Right lobe of liver (tissue), 6 donors: ENCODE data around the gene BOD1. TPM values are rescaled to one million over a fixed set of nuclear protein-coding genes. Genes with fewer than 3 reads are reported as not detected.
A peak's percentile ranks its signal among the peaks of the same experiment; 100 is the strongest.

Experiments
- ATAC-seq, 4 donors: fragments of 200-7000 bp; cut with Tn5 transposase; one replicate each; pipeline ENCODE4 v1.9.1; 2020; ENCODE audit warnings: mild to moderate bottlenecking in 4 of 4, moderate library complexity in 4 of 4
- DNase-seq, 3 donors: peaks; one replicate each; pipeline ENCODE4 v3.0.0-alpha.2; 2020
- H3K27ac ChIP-seq, 3 donors: fragments of 200-600 bp; one replicate each; pipeline ENCODE4 v1.8.0; 2022
- H3K27me3 ChIP-seq, 2 donors: fragments of 200-600 bp; one replicate each; pipeline ENCODE4 v1.8.0; 2022
- H3K36me3 ChIP-seq, 4 donors: fragments of 200-600 bp; sonication (generic) in 1 of 4; one replicate each; pipeline versions ENCODE4 v1.5.1 to v1.8.0; 2017 to 2022; ENCODE audit warnings: control low read depth in 1 of 4
- H3K4me1 ChIP-seq, 4 donors: fragments of 200-600 bp; sonication (generic) in 1 of 4; one replicate each; pipeline versions ENCODE4 v1.5.1 to v1.8.0; 2017 to 2022; ENCODE audit warnings: control low read depth in 1 of 4
- H3K4me3 ChIP-seq, 3 donors: fragments of 200-600 bp; one replicate each; pipeline ENCODE4 v1.8.0; 2022
- H3K9me3 ChIP-seq, 4 donors: fragments of 200-600 bp; sonication (generic) in 1 of 4; one replicate each; pipeline versions ENCODE4 v1.5.1 to v1.8.0; 2017 to 2022; ENCODE audit warnings: control low read depth in 1 of 4
- POLR2A ChIP-seq: fragments of 450-650 bp; IDR thresholded peaks from one replicate; pipeline ENCODE4 v1.6.1; 2017; ENCODE audit warnings: antibody characterized with exemption, mild to moderate bottlenecking
- WGBS: methylation state at CpG from one replicate; pipeline ENCODE4 v1.1.6; 2018; ENCODE audit warnings: low coverage, low lambda C conversion rate; ENCODE audit not compliant: insufficient coverage; ENCODE audit errors: missing lambda C conversion rate; 5-methylcytosine and 5-hydroxymethylcytosine counted together
- intact Hi-C, 2 donors: fragments of 100-400 bp; cut with DNase I; formaldehyde crosslinking; loops; one replicate each; pipeline versions ENCODE4 v1.11.2 to v1.14.1; 2022
- total RNA-seq, 6 experiments: library from RNA; depleted of rRNA in 2 of 6; stranded (reverse); fragments of >200 nt in 2 of 6; fragmentation: NEBNext Ultra II Directional in 3 of 6; extraction: Animal tissue kit (Norgen Biotek cat#: 25700) in 3 of 6; gene quantifications; one replicate each; pipeline versions ENCODE4 v1.1.0 to v1.2.4, GENCODE V29; 2016 to 2023
- TF ChIP-seq, protein P1 (sequence below), 4 donors: fragments of 200-600 bp in 3 of 4; fragments of 450-650 bp in 1 of 4; IDR thresholded peaks; one replicate each; pipeline versions ENCODE4 v1.5.1 to v1.8.0; 2016 to 2022; ENCODE audit warnings: antibody characterized with exemption in 4 of 4, mild to moderate bottlenecking in 2 of 4
- donor health status: DM: no; HTN: yes; CAD: no.
- donor health status: DM: no; HTN: no; CAD: no.
- donor health status: DM: no; HTN: no; CAD: no.
- donor health status: DM: no; HTN: yes; CAD: no.
- donor health status: DM: no; HTN: yes; CAD: no.

BOD1 gene
- total RNA-seq, 6 experiments from 2014 or later, result 15.3 to 24.3 (median 19.2) TPM

DNA sequence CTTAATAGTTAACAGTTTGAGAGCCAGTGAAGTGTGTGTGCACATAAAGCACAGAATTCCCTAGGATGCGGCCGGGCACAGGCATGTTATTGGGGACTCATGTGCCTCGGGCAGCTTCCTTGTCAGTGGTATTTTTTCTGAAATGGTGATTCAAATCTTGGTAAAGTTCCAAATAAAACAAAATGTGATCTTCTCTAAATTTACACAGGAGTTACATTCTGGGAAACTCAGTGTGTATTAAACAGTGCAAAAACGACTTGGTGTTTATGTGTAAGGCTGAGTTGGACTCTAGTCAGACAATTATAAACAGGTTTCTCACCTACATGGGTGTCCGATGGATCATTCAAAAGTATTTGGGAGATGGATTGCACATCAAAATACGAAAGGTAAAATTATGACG, 48.9 kb downstream of the BOD1 start:
- no peaks in the 10 kb centered on the region for H3K9me3 ChIP-seq
- no peaks in the 10 kb centered on the region for H3K27me3 ChIP-seq
- no peak for TF ChIP-seq POLR2A
- TF ChIP-seq, protein P1, sequence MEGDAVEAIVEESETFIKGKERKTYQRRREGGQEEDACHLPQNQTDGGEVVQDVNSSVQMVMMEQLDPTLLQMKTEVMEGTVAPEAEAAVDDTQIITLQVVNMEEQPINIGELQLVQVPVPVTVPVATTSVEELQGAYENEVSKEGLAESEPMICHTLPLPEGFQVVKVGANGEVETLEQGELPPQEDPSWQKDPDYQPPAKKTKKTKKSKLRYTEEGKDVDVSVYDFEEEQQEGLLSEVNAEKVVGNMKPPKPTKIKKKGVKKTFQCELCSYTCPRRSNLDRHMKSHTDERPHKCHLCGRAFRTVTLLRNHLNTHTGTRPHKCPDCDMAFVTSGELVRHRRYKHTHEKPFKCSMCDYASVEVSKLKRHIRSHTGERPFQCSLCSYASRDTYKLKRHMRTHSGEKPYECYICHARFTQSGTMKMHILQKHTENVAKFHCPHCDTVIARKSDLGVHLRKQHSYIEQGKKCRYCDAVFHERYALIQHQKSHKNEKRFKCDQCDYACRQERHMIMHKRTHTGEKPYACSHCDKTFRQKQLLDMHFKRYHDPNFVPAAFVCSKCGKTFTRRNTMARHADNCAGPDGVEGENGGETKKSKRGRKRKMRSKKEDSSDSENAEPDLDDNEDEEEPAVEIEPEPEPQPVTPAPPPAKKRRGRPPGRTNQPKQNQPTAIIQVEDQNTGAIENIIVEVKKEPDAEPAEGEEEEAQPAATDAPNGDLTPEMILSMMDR (IDR thresholded peaks at IDR 0.05), result no peak
- 50% methylated on average over 7 of the region's 7 CpGs for WGBS
- peak in 1 of 4 donors; percentile 64 for ATAC-seq
- intact Hi-C loops, result no loop called here
- no peak overlapping the region for H3K27ac ChIP-seq
- no peaks in the 10 kb centered on the region for H3K36me3 ChIP-seq
- no peaks in the 10 kb centered on the region for H3K4me1 ChIP-seq
- DNase-seq, result peak in 1 of 3 donors; percentile 4
- H3K4me3 ChIP-seq, result no peak overlapping the region

DNA sequence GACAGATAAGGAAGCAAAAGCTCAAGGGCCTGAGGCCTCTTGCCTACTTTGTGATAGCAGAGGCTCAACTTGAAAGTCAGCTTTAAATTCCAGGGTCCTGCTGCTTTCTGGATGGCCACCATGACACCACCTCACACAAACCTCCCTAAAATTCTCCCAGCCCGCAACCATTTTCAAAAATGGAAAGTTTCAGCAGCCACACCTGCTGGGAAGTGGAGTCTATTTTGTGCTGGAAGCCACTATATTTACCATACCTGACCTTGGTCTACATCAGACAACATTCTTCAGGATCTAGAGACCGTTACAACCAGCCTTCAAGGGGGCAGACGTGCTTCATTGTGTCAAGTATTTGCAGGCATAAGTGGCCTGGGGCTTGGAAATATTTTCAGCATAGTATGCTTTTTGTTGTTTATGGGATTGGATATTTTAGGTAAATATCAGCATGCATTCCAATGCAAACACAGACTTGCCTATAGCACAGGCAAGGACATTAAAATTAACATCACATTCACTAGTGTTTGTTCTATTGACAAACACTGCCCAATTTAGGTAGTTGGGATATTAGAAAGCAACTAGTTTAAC, 50.9 kb downstream of the BOD1 start:
- Histone ChIP-seq H3K9me3 (no peaks in the 10 kb centered on the region), H3K4me3 (no peak overlapping the region), H3K36me3 (no peaks in the 10 kb centered on the region), H3K27me3 (no peaks in the 10 kb centered on the region), H3K4me1 (no peaks in the 10 kb centered on the region), H3K27ac (no peak overlapping the region)
- ATAC-seq, result no peak
- WGBS, result 75% methylated on average over 3 of the region's 3 CpGs
- TF ChIP-seq, protein P1 (IDR thresholded peaks at IDR 0.05), result no peak
- no peak for TF ChIP-seq POLR2A
- no peak for DNase-seq
- intact Hi-C loops, result no loop called here

DNA sequence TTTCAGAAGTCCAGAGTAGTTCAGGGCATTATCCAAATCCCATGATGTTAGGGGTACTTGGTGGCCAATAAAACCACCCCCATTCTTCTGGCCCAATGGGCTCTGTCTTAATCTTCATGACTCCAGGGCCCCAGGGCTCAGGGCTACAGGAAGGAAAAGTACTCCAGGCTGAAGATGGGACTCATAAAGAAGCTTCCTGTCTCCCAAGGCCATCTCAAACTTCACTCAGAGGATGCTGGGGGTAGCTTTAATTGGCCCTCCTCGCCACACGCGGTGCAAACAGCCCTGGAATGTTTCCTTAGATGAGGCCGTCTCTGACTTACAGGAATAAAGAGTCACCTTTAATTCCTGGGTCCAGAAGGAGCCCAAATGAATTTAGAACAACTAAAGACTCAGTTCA, 52.3 kb downstream of the BOD1 start:
- no peak for DNase-seq
- no peak for ATAC-seq
- H3K4me3 ChIP-seq, result no peak overlapping the region
- intact Hi-C loops, result no loop called here
- no peaks in the 10 kb centered on the region for H3K36me3 ChIP-seq
- no peak overlapping the region for H3K27ac ChIP-seq
- TF ChIP-seq POLR2A, result no peak
- TF ChIP-seq, protein P1 (IDR thresholded peaks at IDR 0.05), result no peak
- no peaks in the 10 kb centered on the region for H3K27me3 ChIP-seq
- no peaks in the 10 kb centered on the region for H3K9me3 ChIP-seq
- no peaks in the 10 kb centered on the region for H3K4me1 ChIP-seq
- WGBS, result 40% methylated on average over 4 of the region's 4 CpGs

DNA sequence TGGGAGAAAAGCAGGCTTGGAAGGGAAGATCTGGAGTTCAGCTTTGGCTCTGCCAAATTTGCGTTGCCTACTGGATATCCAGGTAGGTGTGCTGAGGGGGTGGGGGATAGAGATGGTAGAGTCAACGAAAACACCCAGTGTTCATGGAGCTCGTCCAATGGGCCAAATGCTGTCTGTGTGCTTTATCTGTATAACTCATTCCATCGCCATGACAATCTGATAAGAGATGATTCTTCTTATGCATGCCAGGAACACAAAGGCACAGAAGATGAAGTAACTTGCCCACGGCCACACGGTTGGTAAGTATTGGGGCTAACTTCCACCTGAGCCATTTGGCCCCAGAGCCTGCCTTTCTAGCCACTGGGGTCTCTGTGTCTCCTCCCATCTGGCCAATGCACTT, 53.2 kb downstream of the BOD1 start:
- no peaks in the 10 kb centered on the region for H3K36me3 ChIP-seq
- H3K27ac ChIP-seq, result no peak overlapping the region
- no peak for ATAC-seq
- no peaks in the 10 kb centered on the region for H3K4me1 ChIP-seq
- no peak for DNase-seq
- no peak overlapping the region for H3K4me3 ChIP-seq
- H3K9me3 ChIP-seq, result no peaks in the 10 kb centered on the region
- intact Hi-C loops, result no loop called here
- H3K27me3 ChIP-seq, result no peaks in the 10 kb centered on the region
- TF ChIP-seq, protein P1 (IDR thresholded peaks at IDR 0.05), result no peak
- no peak for TF ChIP-seq POLR2A
- WGBS, result 41% methylated on average over 3 of the region's 6 CpGs

DNA sequence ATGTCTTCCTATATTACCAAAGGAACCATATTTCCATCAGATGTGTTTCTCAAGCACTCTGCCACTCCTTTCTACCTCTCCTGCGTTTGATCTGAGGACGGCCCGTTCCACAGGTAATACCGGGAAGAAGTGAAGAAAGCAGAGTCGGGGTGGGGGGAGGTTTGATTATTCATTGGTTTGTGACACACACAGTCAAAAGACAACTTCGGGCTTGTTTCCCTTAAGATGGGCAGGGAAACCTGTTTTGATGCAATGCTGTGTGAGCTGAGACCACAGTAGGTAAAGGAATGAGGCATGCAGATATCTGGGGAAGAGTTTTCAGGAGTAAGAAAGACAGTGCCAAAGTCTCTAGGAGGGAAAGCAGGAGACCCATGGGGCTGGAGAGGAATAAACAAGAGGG, 54.0 kb downstream of the BOD1 start:
- Histone ChIP-seq H3K27me3 (no peaks in the 10 kb centered on the region), H3K4me3 (no peak overlapping the region), H3K4me1 (no peaks in the 10 kb centered on the region), H3K9me3 (no peaks in the 10 kb centered on the region), H3K36me3 (no peaks in the 10 kb centered on the region), H3K27ac (no peak overlapping the region)
- WGBS, result 53% methylated on average over 6 of the region's 6 CpGs
- ATAC-seq (no peak), DNase-seq (no peak)
- no peak for TF ChIP-seq POLR2A
- TF ChIP-seq, protein P1 (IDR thresholded peaks at IDR 0.05), result no peak
- intact Hi-C loops, result no loop called here
